ENCODE results near the gene CDH4.

Gene CDH4

GRCh38 chr20:61430228-61430624 lies 178.2 kb downstream of the CDH4 start:
- Histone ChIP-seq H3K4me1 (ENCODE audit: control insufficient read depth, insufficient read depth, low read length) (peaks cover 27% of the 10 kb centered on the region), H3K9ac (ENCODE audit: low read length) (no peak overlapping the region), H3K27ac (ENCODE audit: low read depth, low read length) (no peak overlapping the region), H3K4me3 (ENCODE audit: low read depth, low read length) (no peak overlapping the region), H3K9me3 (ENCODE audit: control insufficient read depth, insufficient read depth, low read depth, low read length) (no peaks in the 10 kb centered on the region), H3K36me3 (ENCODE audit: control insufficient read depth, insufficient read depth, low read length) (no peaks in the 10 kb centered on the region), H3K27me3 (ENCODE audit: control insufficient read depth, insufficient read depth, low read length) (peaks cover 12% of the 10 kb centered on the region; the same call in 1 of the 2 replicates)

GRCh38 chr20:61433176-61433575 lies 181.1 kb downstream of the CDH4 start:
- H3K36me3 ChIP-seq (ENCODE audit: control insufficient read depth, insufficient read depth, low read length): no peaks in the 10 kb centered on the region
- H3K9me3 ChIP-seq (ENCODE audit: control insufficient read depth, insufficient read depth, low read depth, low read length): no peaks in the 10 kb centered on the region
- peaks cover 54% of the 10 kb centered on the region for H3K4me1 ChIP-seq (ENCODE audit: control insufficient read depth, insufficient read depth, low read length)
- H3K27ac ChIP-seq (ENCODE audit: low read depth, low read length): no peak overlapping the region
- H3K9ac ChIP-seq (ENCODE audit: low read length): no peak overlapping the region
- peaks cover 3% of the 10 kb centered on the region; the same call in 1 of the 2 replicates for H3K27me3 ChIP-seq (ENCODE audit: control insufficient read depth, insufficient read depth, low read length)
- H3K4me3 ChIP-seq (ENCODE audit: low read depth, low read length): no peak overlapping the region

DNA sequence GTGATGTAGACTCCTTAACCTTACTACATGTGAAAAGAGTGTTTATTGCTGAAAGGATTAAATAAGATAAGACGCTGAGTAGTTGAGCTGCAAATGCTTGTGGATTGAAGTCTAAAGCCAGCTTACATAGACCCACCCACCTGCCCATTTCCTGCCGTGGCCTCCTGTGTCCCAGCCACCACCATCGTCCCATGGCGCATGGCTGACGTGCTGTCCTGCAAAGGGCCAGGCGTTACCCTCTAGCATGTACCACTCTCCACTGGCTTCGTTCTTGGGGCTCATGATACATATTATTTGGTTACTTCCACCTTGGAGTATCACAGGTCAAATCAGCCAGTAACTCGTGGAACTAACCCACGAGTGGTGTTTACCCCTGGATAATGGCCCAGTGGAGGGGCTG lies 181.8 kb downstream of the CDH4 start:
- Histone ChIP-seq H3K27me3 (ENCODE audit: control insufficient read depth, insufficient read depth, low read length) (no peaks in the 10 kb centered on the region; the same call in 1 of the 2 replicates), H3K9me3 (ENCODE audit: control insufficient read depth, insufficient read depth, low read depth, low read length) (no peaks in the 10 kb centered on the region), H3K4me3 (ENCODE audit: low read depth, low read length) (no peak overlapping the region), H3K4me1 (ENCODE audit: control insufficient read depth, insufficient read depth, low read length) (peaks cover 60% of the 10 kb centered on the region), H3K9ac (ENCODE audit: low read length) (no peak overlapping the region), H3K36me3 (ENCODE audit: control insufficient read depth, insufficient read depth, low read length) (no peaks in the 10 kb centered on the region), H3K27ac (ENCODE audit: low read depth, low read length) (no peak overlapping the region)

- Histone ChIP-seq H3K9me3 (ENCODE audit: control insufficient read depth, insufficient read depth, low read depth, low read length) (no peaks in the 10 kb centered on the region), H3K4me1 (ENCODE audit: control insufficient read depth, insufficient read depth, low read length) (peaks cover 65% of the 10 kb centered on the region), H3K36me3 (ENCODE audit: control insufficient read depth, insufficient read depth, low read length) (no peaks in the 10 kb centered on the region), H3K27ac (ENCODE audit: low read depth, low read length) (no peak overlapping the region), H3K27me3 (ENCODE audit: control insufficient read depth, insufficient read depth, low read length) (no peaks in the 10 kb centered on the region), H3K9ac (ENCODE audit: low read length) (no peak overlapping the region), H3K4me3 (ENCODE audit: low read depth, low read length) (no peak overlapping the region)
These were observed 182.3 kb downstream of the CDH4 start for GRCh38 chr20:61434341-61434781.

- Histone ChIP-seq H3K27ac (ENCODE audit: low read depth, low read length) (peak overlapping the region; percentile 84), H3K4me3 (ENCODE audit: low read depth, low read length) (no peak overlapping the region), H3K9ac (ENCODE audit: low read length) (peak overlapping the region; percentile 74), H3K27me3 (ENCODE audit: control insufficient read depth, insufficient read depth, low read length) (no peaks in the 10 kb centered on the region), H3K9me3 (ENCODE audit: control insufficient read depth, insufficient read depth, low read depth, low read length) (no peaks in the 10 kb centered on the region), H3K36me3 (ENCODE audit: control insufficient read depth, insufficient read depth, low read length) (no peaks in the 10 kb centered on the region), H3K4me1 (ENCODE audit: control insufficient read depth, insufficient read depth, low read length) (peaks cover 70% of the 10 kb centered on the region)
These were observed 183.2 kb downstream of the CDH4 start for GRCh38 chr20:61435184-61435822.

DNA sequence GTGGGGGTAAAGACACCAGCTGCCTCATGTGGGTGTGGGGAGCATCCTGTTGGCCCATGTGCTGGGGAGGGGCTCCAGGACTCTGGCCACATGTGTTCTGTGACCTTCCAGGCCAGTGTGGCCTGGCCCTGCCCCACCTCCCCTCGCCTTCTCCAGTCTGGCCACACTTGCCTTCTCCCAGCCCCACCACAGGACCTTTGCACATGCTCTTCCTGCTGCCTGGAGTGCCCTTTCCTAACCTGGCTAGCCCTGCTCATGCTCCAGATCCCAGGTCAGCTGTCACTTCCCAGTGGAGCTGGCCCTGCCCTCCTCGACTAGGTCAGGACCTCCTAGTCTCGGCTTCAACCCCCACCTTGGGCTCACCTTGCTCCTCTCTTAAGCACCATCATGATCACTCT lies 183.8 kb downstream of the CDH4 start:
- H3K4me3 ChIP-seq (ENCODE audit: low read depth, low read length): peak overlapping the region; percentile 16; the same call in 1 of the 2 replicates
- H3K27ac ChIP-seq (ENCODE audit: low read depth, low read length): peak overlapping the region; percentile 84
- no peaks in the 10 kb centered on the region for H3K27me3 ChIP-seq (ENCODE audit: control insufficient read depth, insufficient read depth, low read length)
- no peaks in the 10 kb centered on the region for H3K36me3 ChIP-seq (ENCODE audit: control insufficient read depth, insufficient read depth, low read length)
- peak overlapping the region; percentile 74 for H3K9ac ChIP-seq (ENCODE audit: low read length)
- H3K9me3 ChIP-seq (ENCODE audit: control insufficient read depth, insufficient read depth, low read depth, low read length): no peaks in the 10 kb centered on the region
- H3K4me1 ChIP-seq (ENCODE audit: control insufficient read depth, insufficient read depth, low read length): peaks cover 67% of the 10 kb centered on the region

DNA sequence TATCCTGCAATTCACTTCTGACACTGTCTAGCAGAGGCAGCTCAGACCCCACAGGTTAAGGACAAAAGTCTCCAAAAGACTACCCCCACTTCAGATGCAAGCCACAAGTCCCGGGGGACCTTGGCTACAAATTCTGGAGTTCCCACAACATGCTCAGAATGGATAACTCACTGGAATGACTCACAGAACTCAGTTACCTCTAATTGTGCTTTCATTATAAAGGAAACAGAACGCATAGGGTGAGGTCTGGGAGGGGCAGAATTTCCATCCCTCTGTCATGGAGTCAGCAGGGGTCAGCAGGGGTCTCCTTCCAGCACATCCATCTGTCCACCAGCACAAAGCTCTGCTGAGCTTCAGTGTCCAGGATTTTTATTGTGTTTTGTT lies 184.2 kb downstream of the CDH4 start:
- H3K27ac ChIP-seq (ENCODE audit: low read depth, low read length): peak overlapping the region; percentile 84

GRCh38 chr20:61436667-61437279 lies 184.7 kb downstream of the CDH4 start:
- H3K4me1 ChIP-seq (ENCODE audit: control insufficient read depth, insufficient read depth, low read length): peaks cover 67% of the 10 kb centered on the region
- no peaks in the 10 kb centered on the region for H3K27me3 ChIP-seq (ENCODE audit: control insufficient read depth, insufficient read depth, low read length)
- H3K36me3 ChIP-seq (ENCODE audit: control insufficient read depth, insufficient read depth, low read length): no peaks in the 10 kb centered on the region
- H3K9ac ChIP-seq (ENCODE audit: low read length): peak overlapping the region; percentile 91
- peak overlapping the region; percentile 99 for H3K27ac ChIP-seq (ENCODE audit: low read depth, low read length)
- no peaks in the 10 kb centered on the region for H3K9me3 ChIP-seq (ENCODE audit: control insufficient read depth, insufficient read depth, low read depth, low read length)
- peak overlapping the region; percentile 30 for H3K4me3 ChIP-seq (ENCODE audit: low read depth, low read length)

More for the DNA sequence above, 184.2 kb downstream of the CDH4 start:
- peaks cover 67% of the 10 kb centered on the region for H3K4me1 ChIP-seq (ENCODE audit: control insufficient read depth, insufficient read depth, low read length)
- H3K36me3 ChIP-seq (ENCODE audit: control insufficient read depth, insufficient read depth, low read length): no peaks in the 10 kb centered on the region
- no peaks in the 10 kb centered on the region for H3K9me3 ChIP-seq (ENCODE audit: control insufficient read depth, insufficient read depth, low read depth, low read length)
- H3K27me3 ChIP-seq (ENCODE audit: control insufficient read depth, insufficient read depth, low read length): no peaks in the 10 kb centered on the region
- H3K9ac ChIP-seq (ENCODE audit: low read length): peak overlapping the region; percentile 74
- H3K4me3 ChIP-seq (ENCODE audit: low read depth, low read length): peak overlapping the region; percentile 16; the same call in 1 of the 2 replicates

DNA sequence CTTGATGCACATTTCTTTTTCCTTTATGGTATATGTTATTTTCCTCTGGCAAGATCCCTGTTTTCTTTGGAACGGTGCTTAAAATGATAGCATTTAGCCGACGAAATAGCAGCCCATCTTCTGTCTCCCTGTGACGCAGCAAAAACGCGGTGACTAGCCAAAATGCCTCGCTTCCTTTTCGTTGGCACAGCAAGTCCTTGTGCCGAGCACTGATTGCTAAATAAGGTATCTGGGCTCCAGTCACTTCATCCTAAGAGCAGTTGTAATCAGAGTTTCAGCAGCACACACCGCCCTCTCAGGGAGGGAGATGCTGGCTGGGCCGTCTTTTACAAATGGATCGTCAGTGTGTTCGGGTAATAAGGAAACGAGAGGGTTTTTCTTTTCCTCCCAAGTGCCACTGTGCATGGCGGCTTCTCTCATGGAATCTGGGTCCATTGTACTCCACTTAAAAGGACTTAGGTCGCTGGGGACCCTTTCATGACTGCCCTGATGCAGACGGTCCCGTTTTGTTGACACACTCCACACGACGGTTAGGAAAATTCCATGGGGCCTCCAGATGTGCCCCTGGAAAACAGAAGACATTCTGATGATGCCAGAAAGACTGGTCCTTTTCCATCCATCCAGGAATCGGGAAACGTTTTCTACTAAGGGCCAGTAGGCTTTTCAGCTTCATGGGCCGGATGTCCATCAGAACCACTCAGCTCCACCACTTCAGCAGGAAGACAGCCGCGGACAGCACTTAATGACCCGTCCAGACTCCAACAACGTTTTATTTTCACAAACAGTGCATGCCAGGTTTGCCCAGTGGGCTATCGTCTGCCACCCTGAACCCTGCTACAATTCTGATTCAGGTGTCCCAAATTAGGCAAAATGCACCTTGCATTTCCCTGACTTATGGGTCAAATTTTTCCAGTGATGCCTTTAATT lies 185.5 kb downstream of the CDH4 start:
- Histone ChIP-seq H3K9ac (ENCODE audit: low read length) (peak overlapping the region; percentile 91), H3K36me3 (ENCODE audit: control insufficient read depth, insufficient read depth, low read length) (no peaks in the 10 kb centered on the region), H3K4me3 (ENCODE audit: low read depth, low read length) (peak overlapping the region; percentile 30), H3K9me3 (ENCODE audit: control insufficient read depth, insufficient read depth, low read depth, low read length) (no peaks in the 10 kb centered on the region), H3K27ac (ENCODE audit: low read depth, low read length) (peak overlapping the region; percentile 99), H3K27me3 (ENCODE audit: control insufficient read depth, insufficient read depth, low read length) (no peaks in the 10 kb centered on the region), H3K4me1 (ENCODE audit: control insufficient read depth, insufficient read depth, low read length) (peaks cover 74% of the 10 kb centered on the region)

DNA sequence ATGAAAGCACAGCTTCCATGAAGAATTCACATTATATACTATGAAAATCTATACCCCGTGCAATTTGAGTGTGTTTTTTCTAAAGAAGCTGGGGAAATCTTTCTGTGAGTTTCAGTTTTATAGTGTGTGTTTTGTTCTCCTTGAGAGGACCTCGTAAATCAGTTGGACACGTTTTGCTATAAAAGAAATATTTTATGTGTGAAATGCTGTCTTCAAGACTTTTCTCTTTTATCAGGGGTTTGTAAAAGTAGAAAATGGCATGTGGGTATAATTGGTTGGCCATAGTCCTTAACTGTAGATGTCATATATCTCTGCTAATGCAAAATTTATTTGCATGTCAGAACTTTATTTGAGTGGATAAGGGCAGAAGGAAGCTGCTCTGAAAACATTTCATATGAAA lies 186.2 kb downstream of the CDH4 start:
- no peaks in the 10 kb centered on the region for H3K27me3 ChIP-seq (ENCODE audit: control insufficient read depth, insufficient read depth, low read length)
- no peak overlapping the region for H3K9ac ChIP-seq (ENCODE audit: low read length)
- peak overlapping the region; percentile 99; the same call in 1 of the 2 replicates for H3K27ac ChIP-seq (ENCODE audit: low read depth, low read length)

More for the DNA sequence above, 186.2 kb downstream of the CDH4 start:
- Histone ChIP-seq H3K4me3 (ENCODE audit: low read depth, low read length) (no peak overlapping the region), H3K4me1 (ENCODE audit: control insufficient read depth, insufficient read depth, low read length) (peaks cover 79% of the 10 kb centered on the region), H3K36me3 (ENCODE audit: control insufficient read depth, insufficient read depth, low read length) (no peaks in the 10 kb centered on the region), H3K9me3 (ENCODE audit: control insufficient read depth, insufficient read depth, low read depth, low read length) (no peaks in the 10 kb centered on the region)
